GM23338 (cell line): ENCODE measurements around the gene PRR29. TPM values are rescaled to one million over a fixed set of nuclear protein-coding genes. Genes with fewer than 3 reads are reported as not detected.

Source experiments
- ATAC-seq: fragments of 200-7000 bp; cut with Tn5 transposase; 3 replicates; pipeline ENCODE4 v1.9.1; 2020
- DNase-seq: peaks from one replicate; pipeline ENCODE4 v3.0.0-alpha.2; 2015; ENCODE audit warnings: low spot score
- H2AFZ ChIP-seq: fragments of 200-600 bp; sonication (generic); 2 replicates; pipeline ENCODE4 v1.8.0; 2016; ENCODE audit warnings: antibody characterized with exemption, mild to moderate bottlenecking, moderate library complexity
- H3F3A ChIP-seq: fragments of 200-600 bp; sonication (generic); replicated peaks from 2 replicates; pipeline ENCODE4 v1.8.0; 2017; ENCODE audit warnings: antibody characterized with exemption, mixed run types, low read depth
- H3K27ac ChIP-seq: fragments of 200-600 bp; sonication (generic); 2 replicates; pipeline ENCODE4 v1.6.1; 2016; ENCODE audit warnings: low read depth
- H3K27me3 ChIP-seq: fragments of 200-600 bp; sonication (generic); 2 replicates; pipeline ENCODE4 v1.8.0; 2016; ENCODE audit warnings: mild to moderate bottlenecking, mixed run types, moderate library complexity; ENCODE audit not compliant: insufficient read depth
- H3K36me3 ChIP-seq: fragments of 200-600 bp; sonication (generic); 2 replicates; pipeline ENCODE4 v1.8.0; 2016; ENCODE audit warnings: mild to moderate bottlenecking; ENCODE audit not compliant: insufficient read depth
- H3K4me1 ChIP-seq: fragments of 200-600 bp; sonication (generic); 2 replicates; pipeline ENCODE4 v1.8.0; 2016; ENCODE audit warnings: mild to moderate bottlenecking, moderate library complexity; ENCODE audit not compliant: insufficient read depth
- H3K4me2 ChIP-seq: fragments of 200-600 bp; sonication (generic); 2 replicates; pipeline ENCODE4 v1.7.1; 2017; ENCODE audit warnings: mixed run types
- H3K4me3 ChIP-seq: fragments of 200-600 bp; sonication (generic); 2 replicates; pipeline ENCODE4 v1.6.1; 2016; ENCODE audit warnings: mixed run types
- H3K79me2 ChIP-seq: fragments of 200-600 bp; sonication (generic); replicated peaks from 2 replicates; pipeline ENCODE4 v1.8.0; 2017; ENCODE audit warnings: mild to moderate bottlenecking; ENCODE audit not compliant: insufficient read depth
- H3K9me2 ChIP-seq: fragments of 200-600 bp; sonication (generic); 2 replicates; pipeline ENCODE4 v1.8.0; 2017; ENCODE audit not compliant: insufficient read depth
- H4K20me1 ChIP-seq: fragments of 200-600 bp; sonication (generic); replicated peaks from 2 replicates; pipeline ENCODE4 v1.8.0; 2017; ENCODE audit warnings: mild to moderate bottlenecking; ENCODE audit not compliant: insufficient read depth
- H3K27ac Mint-ChIP-seq: 2 replicates; pipeline ENCODE4 v1.8.0; 2020; ENCODE audit warnings: inconsistent platforms, mild to moderate bottlenecking, moderate library complexity, mixed read lengths
- H3K27me3 Mint-ChIP-seq: 3 replicates; pipeline ENCODE4 v1.8.0; 2022; ENCODE audit warnings: low read depth, mild to moderate bottlenecking, moderate library complexity, mixed read lengths, inconsistent platforms; ENCODE audit not compliant: insufficient read depth, poor library complexity
- H3K36me3 Mint-ChIP-seq: 3 replicates; pipeline ENCODE4 v1.8.0; 2021; ENCODE audit warnings: low read depth, mild to moderate bottlenecking, inconsistent platforms, moderate library complexity, mixed read lengths
- H3K4me1 Mint-ChIP-seq: 3 replicates; pipeline ENCODE4 v1.8.0; 2020; ENCODE audit warnings: mild to moderate bottlenecking, inconsistent platforms, mixed read lengths
- H3K4me3 Mint-ChIP-seq: 3 replicates; pipeline ENCODE4 v1.8.0; 2021; ENCODE audit warnings: moderate library complexity, mild to moderate bottlenecking, inconsistent platforms, mixed read lengths
- H3K9me3 Mint-ChIP-seq: 3 replicates; pipeline ENCODE4 v1.8.0; 2020; ENCODE audit warnings: moderate library complexity, mild to moderate bottlenecking, inconsistent platforms, mixed read lengths
- CREB1 ChIP-seq: fragments of 250-450 bp; sonication (Bioruptor Pico); IDR thresholded peaks from 2 replicates; pipeline ENCODE4 v1.5.0; 2020; ENCODE audit warnings: low read depth, mild to moderate bottlenecking, moderate library complexity
- CTCF ChIP-seq, 2 experiments: fragments of 200-600 bp in 1 of 2; sonication (generic) in 1 of 2; conservative IDR thresholded peaks; 2 replicates each; pipeline versions ENCODE4 v1.5.1 to v1.6.1; 2016 to 2017; ENCODE audit warnings: antibody characterized with exemption in 2 of 2, low read depth in 2 of 2, mild to moderate bottlenecking in 2 of 2, moderate library complexity in 1 of 2
- ETS1 ChIP-seq: IDR thresholded peaks from 2 replicates; pipeline ENCODE4 v1.6.1; 2016; ENCODE audit warnings: antibody characterized with exemption
- EZH2 ChIP-seq: fragments of 200-600 bp; sonication (generic); IDR thresholded peaks from one replicate; pipeline ENCODE4 v1.8.0; 2017; ENCODE audit warnings: antibody characterized with exemption, mild to moderate bottlenecking, low read depth; ENCODE audit not compliant: unreplicated experiment
- EZH2phosphoT487 ChIP-seq: fragments of 200-600 bp; sonication (generic); IDR thresholded peaks from one replicate; pipeline ENCODE4 v1.8.1; 2018; ENCODE audit warnings: antibody characterized with exemption; ENCODE audit not compliant: unreplicated experiment
- NANOG ChIP-seq: IDR thresholded peaks from 2 replicates; pipeline ENCODE4 v1.6.1; 2016; ENCODE audit warnings: antibody characterized with exemption, borderline replicate concordance
- POLR2AphosphoS5 ChIP-seq: IDR thresholded peaks from 2 replicates; pipeline ENCODE4 v1.6.1; 2016; ENCODE audit warnings: antibody characterized with exemption, low read depth
- REST ChIP-seq: IDR thresholded peaks from one replicate; pipeline ENCODE4 v1.6.1; 2018; ENCODE audit warnings: antibody characterized with exemption; ENCODE audit not compliant: unreplicated experiment
- STAT1 ChIP-seq: IDR thresholded peaks from one replicate; pipeline ENCODE4 v1.6.1; 2016; ENCODE audit warnings: antibody characterized with exemption; ENCODE audit not compliant: unreplicated experiment
- ZNF114 ChIP-seq: fragments of 250-450 bp; sonication (Bioruptor Pico); IDR thresholded peaks from 2 replicates; pipeline ENCODE4 v1.5.0; 2020; ENCODE audit warnings: mild to moderate bottlenecking, moderate library complexity
- ZNF331 ChIP-seq: fragments of 250-450 bp; sonication (Bioruptor Pico); IDR thresholded peaks from 2 replicates; pipeline ENCODE4 v1.5.0; 2020; ENCODE audit warnings: low read depth, mild to moderate bottlenecking, moderate library complexity
- ZNF462 ChIP-seq: fragments of 250-450 bp; sonication (Bioruptor Pico); IDR thresholded peaks from 2 replicates; pipeline ENCODE4 v1.5.0; 2020; ENCODE audit warnings: mild to moderate bottlenecking, moderate library complexity
- polyA plus RNA-seq: library from polyadenylated mRNA; unstranded; fragments of >200 nt; fragmentation: Nextera tagmentation; extraction: Ambion mirVana; gene quantifications from 2 replicates; pipeline ENCODE4 v1.2.1, GENCODE V29; 2016
- total RNA-seq: library from RNA; depleted of rRNA; stranded (reverse); fragments of >200 nt; shearing (Covaris generic); gene quantifications from 2 replicates; pipeline ENCODE4 v1.2.3, GENCODE V29; 2014

The PRR29 gene
- total and polyA plus RNA-seq, 2 experiments from 2014 or later = 0.24 to 1.3 TPM

GRCh38 chr17:64037802-64038201 is 39.7 kb downstream of the PRR29 start (continued):
- TF ChIP-seq ZNF114 (CRISPR knock-in tag) (no peak), EZH2phosphoT487 (no peak), CREB1 (no peak)

GRCh38 chr17:64038331-64039105 is 40.4 kb downstream of the PRR29 start:
- Histone ChIP-seq H2AFZ (no peak overlapping the region), H3K36me3 (no peaks in the 10 kb centered on the region), H3K4me1 (no peaks in the 10 kb centered on the region), H3K79me2 (no peaks in the 10 kb centered on the region), H3F3A (no peaks in the 10 kb centered on the region), H4K20me1 (no peaks in the 10 kb centered on the region; the same call in 1 of the 2 replicates), H3K27me3 (no peaks in the 10 kb centered on the region), H3K4me2 (no peak overlapping the region), H3K27ac (no peak overlapping the region), H3K9me2 (no peaks in the 10 kb centered on the region), H3K4me3 (no peak overlapping the region)
- H3K4me3 Mint-ChIP-seq = no peak overlapping the region
- no peaks in the 10 kb centered on the region for H3K9me3 Mint-ChIP-seq
- peaks cover 4% of the 10 kb centered on the region; the same call in 2 of the 3 replicates for H3K4me1 Mint-ChIP-seq
- no peak overlapping the region for H3K27ac Mint-ChIP-seq
- ATAC-seq = no peak
- DNase-seq = no peak
- peaks cover 4% of the 10 kb centered on the region for H3K27me3 Mint-ChIP-seq
- no peaks in the 10 kb centered on the region for H3K36me3 Mint-ChIP-seq
- TF ChIP-seq EZH2phosphoT487 (no peak), ETS1 (no peak), ZNF462 (no peak), NANOG (no peak), REST (no peak), STAT1 (no peak), ZNF114 (CRISPR knock-in tag) (no peak), ZNF331 (no peak), EZH2 (no peak), CTCF (conservative IDR thresholded peaks at IDR 0.05; ENCODE audit: low read depth in 2 of 2) (no peak), POLR2AphosphoS5 (no peak), CREB1 (no peak)
